Measurements from ENCODE around the gene SYCP1.
"Not testable (repeated sequence)": the region's sequence is repeated elsewhere in the genome, so short reads cannot be mapped to it uniquely, and the experiment has no call there.

SYCP1 gene

DNA sequence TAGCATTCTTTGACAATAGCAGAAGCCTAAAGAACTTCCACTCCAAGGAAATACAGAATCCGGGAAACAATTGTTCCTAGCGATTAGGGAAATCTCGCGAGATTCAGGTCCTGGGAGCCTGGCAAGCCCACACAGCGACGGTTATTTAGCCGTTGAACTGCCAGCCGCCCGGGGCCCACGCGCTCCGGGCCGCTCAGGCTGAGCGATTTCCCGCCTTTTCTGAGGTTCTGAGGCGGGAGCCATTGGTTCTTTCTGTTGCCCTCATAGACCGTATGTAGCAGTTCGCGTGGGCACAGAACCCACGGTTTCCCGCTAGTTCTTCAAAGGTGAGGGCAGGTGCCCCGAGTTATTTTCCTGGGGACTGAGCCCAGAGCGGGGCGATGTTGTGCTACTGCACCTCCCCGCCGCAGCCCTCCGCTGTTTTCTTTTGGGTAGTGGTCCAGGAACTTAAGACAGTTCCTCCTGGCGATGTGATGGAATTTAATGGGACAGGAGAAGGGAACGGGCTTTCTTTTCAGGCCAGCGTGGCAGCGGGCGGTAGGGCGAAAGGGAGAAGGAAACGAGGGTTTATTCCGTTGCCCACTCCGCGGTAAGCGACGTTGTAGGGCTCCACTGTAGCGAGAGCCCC lies at the start of gene SYCP1:
SYCP1 (plus strand) TSS at position 171 of the 628 bp plus-strand sequence. CDS start 602 bp downstream, outside the sequence.
- no peak for TF ChIP-seq CTCF (IDR thresholded peaks at IDR 0.05; ENCODE audit: low read depth, low read length)

GRCh38 chr1:114819869-114820268 lies 34.8 kb upstream of the SYCP1 start:
- no peak overlapping the region for H3K4me3 ChIP-seq (ENCODE audit: low read depth, low read length)
- TF ChIP-seq CTCF (IDR thresholded peaks at IDR 0.05; ENCODE audit: low read depth, low read length): no peak

More for the DNA sequence above, at the start of gene SYCP1:
- 0 out of 2 replicates have a peak within 1 kb of the TSS, but pooled peaks have one; percentile 10 for H3K4me3 ChIP-seq (ENCODE audit: low read depth, low read length)

DNA sequence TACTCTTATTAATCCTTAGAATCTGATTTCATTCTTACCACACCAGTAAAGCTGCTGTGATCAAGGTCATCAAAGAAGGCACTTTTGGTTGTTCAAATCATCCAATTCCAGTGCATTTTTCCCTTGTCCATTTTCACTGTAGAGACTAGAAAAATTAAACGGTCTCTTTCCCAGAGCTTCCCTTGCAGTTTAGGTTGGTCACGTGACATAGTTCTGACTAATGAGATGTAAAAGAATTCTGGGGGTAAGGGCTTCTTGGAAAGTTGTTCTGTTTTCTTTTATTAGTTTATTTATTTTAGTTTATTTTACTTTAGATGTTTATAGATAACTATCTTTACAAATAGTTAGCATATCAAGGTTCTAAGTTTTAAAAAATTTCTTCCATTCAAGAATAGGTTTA lies 34.3 kb upstream of the SYCP1 start:
- no peak overlapping the region for H3K4me3 ChIP-seq (ENCODE audit: low read depth, low read length)
- TF ChIP-seq CTCF (IDR thresholded peaks at IDR 0.05; ENCODE audit: low read depth, low read length): no peak

DNA sequence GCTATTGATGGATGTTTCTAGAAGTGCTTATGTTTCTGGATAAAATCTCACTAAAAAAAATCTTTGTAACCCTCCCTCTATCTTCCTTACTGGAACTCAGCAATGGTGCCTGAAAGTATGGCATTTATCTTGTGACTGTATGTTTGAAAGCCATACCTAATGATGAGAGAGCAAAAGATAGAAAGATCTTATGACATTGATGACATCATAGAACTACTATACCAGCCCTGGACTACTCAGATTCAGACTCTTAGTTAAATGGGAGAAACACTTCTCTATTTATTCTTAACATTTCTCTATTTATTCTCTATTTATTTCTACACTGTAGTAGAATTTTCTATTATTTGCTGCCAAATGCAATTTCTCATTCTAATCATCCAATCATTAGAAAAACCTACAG lies 32.7 kb upstream of the SYCP1 start:
- H3K4me3 ChIP-seq (ENCODE audit: low read depth, low read length): no peak overlapping the region
- no peak for TF ChIP-seq CTCF (IDR thresholded peaks at IDR 0.05; ENCODE audit: low read depth, low read length)

DNA sequence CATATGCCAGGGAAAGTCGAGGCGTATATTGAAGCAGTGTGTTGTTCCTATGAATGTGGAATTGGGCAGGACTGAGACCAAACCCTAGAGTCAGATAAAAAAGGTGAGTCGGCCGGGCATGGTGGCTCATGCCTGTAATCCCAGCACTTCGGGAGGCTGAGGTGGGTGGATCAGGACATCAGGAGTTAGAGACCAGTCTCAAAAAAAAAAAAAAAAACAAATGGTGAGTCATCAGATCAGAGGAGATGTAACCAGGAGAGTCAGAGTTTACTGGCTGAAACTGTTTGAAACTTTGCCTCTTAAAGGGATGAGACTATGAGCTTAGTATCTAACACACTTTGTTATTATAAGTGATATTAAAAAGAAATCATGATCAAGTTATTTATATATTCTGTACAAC lies 26.4 kb upstream of the SYCP1 start:
- no peak overlapping the region for H3K4me3 ChIP-seq (ENCODE audit: low read depth, low read length)
- TF ChIP-seq CTCF (IDR thresholded peaks at IDR 0.05; ENCODE audit: low read depth, low read length): no peak

DNA sequence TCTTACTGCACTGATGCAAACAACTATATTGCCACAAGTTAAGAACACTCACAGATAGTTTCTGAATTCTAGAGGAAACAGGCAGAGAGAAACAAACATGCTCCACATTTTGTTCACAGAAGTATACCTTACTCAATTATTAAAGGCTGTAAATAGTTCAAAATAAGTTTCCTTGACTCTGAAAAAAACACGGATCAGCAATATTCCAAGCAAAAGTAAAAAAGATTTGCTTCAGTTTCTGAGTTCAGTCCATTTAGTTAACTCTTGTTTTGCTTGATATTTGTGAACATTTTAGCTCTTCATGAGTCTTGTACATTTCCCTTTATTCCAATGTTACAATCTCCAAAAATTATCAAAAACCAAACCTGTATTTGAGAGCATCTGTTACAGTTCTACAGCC lies 24.6 kb upstream of the SYCP1 start:
- H3K4me3 ChIP-seq (ENCODE audit: low read depth, low read length): not testable (repeated sequence)

DNA sequence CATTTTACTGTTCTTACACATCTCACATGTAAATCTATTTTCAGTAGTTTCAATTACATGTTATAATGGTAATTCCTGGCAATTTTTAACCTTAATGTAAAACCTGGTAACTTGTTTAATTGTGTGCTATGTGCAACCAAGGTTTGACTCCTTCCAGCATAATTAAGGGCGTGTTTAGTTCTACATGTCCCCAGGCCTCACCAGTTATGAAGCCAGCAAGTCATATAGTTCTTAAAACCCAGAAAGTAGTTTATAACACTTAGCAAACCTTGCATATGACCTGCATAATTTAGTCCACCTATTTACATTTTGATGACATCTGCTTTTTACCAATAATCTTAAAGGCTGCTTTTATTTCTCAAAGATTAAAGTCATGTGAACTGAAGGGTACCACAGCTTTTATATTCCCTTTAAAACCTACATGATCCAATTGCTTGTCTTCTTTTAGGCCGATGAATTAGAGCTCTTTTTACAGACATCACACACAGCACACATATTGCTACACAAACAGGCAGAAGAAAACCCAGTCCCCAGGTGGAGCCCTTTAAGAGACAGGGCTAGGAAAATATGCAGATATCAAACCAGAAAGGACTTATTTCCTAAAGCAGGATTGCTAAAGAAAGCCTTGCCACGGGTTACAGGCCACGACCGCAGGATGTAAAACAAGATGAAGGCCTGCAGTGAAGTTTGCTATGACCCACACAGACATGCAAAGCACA lies 23.2 kb upstream of the SYCP1 start:
- TF ChIP-seq CTCF (IDR thresholded peaks at IDR 0.05; ENCODE audit: low read depth, low read length): no peak
- no peak overlapping the region for H3K4me3 ChIP-seq (ENCODE audit: low read depth, low read length)
